T-helper 2 cell treated with Interferon-gamma antibody and Interleukin-4, amounts not matched to agents 100 ng/mL and 5 ng/mL, for 36 hours (primary cell): ENCODE measurements around the gene PTK7. TPM values are rescaled to one million over a fixed set of nuclear protein-coding genes. Genes with fewer than 3 reads are reported as not detected.
"Not testable (repeated sequence)": the region's sequence is repeated elsewhere in the genome, so short reads cannot be mapped to it uniquely, and the experiment has no call there.

Experiments used
- intact Hi-C: fragments of 100-400 bp; cut with micrococcal nuclease; formaldehyde crosslinking; loops from one replicate; pipeline ENCODE4 v1.15.1; 2023
- total RNA-seq: library from RNA; stranded (reverse); gene quantifications from 2 replicates; pipeline ENCODE4 v1.2.3, GENCODE V29; 2022

PTK7 gene
- total RNA-seq, 1 donor from 2014 or later, result 1.9 TPM

DNA sequence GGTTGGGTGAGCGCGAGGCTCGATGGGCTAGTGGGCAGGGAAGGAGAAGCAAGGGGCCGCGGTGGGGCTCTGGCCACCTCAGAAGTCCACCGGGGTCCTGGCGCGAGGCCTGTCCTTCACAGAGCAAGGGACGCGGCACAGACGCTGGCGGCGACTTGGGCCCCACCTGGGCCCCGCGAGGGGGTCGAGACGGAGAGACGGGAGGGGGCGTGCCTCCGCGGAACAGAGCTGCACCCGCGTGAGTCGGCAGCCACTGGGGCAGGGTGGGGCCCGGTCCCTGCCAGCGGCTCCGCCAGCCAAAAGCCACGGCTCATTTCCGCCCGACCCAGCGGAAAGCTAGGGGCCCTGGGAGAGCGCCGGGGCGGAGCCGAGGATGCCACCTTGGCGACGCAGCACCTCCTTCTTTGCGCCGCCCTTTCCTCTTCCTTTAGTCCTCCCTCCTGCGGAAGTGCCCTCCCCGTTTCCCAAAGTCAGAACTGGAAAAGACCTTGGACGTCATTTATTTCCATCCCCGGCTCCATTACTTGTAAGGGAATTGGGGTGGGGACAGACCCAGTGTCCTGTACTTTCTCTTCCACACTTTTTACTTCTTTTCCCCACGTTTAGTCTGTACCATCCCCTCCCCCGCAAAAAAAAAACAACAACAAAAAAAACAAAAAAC is 22.4 kb upstream of the PTK7 start, which contains the start of gene CUL7:
Gene CUL7, minus strand, starts transcription at position 307 of the 661 bp plus-strand sequence. CDS start 1,063 bp downstream, outside the sequence.
- intact Hi-C loops, result loop anchor here (1.0 to 10.0 kb wide), 5 partner anchors 39 to 489 kb away; partner anchors contain the start of genes CNPY3, KLHDC3, LRRC73 and POLR1C

DNA sequence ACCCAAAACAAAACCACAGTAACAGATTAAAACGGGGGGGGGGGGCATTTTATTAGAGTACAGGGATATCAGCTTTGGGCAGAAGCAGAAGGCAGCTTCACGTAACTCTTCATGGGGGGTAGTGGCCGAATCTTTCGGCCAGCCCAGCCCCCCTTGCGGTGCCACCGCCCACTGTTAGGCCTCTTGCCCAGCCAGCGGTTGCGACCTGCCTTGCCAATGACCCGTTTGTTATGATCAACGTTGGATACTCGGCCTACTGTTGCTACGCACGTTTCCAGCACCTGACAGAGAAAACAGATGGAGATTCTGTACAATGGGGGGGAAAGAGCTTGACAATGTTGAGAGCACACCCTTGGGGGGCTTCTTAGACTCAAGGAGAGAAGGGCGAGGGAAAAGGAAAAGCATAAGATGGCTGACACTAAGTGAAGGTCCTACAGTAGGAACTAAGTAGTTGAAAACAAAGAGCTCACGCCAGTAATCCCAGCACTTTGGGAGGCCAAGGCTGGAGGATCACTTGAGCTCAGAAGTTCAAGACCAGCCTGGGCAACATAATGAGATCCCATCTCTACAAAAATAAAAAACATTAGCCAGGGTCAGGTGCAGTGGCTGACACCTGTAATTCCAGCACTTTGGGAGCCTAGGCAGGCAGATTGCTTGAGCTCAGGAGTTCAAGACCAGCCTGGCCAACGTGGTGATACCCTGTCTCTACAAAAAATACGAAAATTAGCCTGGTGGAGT is 21.7 kb upstream of the PTK7 start:
- intact Hi-C loops, result loop anchor here (10.0 kb wide), 2 partner anchors 460 to 490 kb away; partner anchors contain the start of genes LRRC73, POLR1C, UBR2 and YIPF3

DNA sequence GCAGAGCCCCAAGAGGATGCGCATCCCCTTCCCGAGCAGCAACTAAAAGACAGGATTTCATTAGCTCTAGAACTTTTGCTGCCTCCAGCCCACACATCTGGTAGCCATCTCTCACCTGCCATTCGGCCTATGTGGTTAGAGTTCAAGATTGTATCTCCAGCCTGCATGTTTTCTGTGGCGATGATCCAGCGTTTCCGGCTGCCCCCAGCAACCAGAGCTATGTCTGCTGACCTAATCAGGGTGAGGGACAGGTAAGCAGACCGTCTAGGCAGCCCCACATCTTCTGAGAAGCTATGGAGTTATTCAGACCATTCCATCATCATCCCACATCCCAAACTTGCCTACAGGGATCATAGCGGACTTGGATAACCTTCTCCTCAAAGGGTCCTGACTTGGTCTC is 20.1 kb upstream of the PTK7 start:
- intact Hi-C loops, result loop anchor here (10.0 kb wide), 2 partner anchors 459 to 491 kb away; partner anchors contain the start of genes LRRC73, POLR1C, UBR2 and YIPF3

DNA sequence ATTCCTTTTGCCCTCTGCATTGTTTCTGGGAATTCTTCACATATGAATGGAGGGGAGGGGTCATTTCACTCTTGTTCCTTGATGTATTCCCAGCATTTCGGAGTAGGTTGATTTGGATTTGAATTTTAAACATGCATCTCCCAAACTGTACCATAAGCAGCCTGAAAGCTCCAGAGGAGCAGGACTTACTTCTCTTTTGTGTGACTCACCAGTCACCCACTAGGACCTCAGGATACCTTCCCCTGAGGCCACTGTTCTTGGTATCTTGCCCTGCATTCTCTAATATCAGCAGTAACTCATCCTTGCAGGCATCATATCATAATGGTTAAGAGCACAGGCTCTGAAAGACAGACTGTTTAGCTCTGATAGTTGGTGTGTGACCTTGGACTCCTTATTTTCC is 17.6 kb upstream of the PTK7 start:
- intact Hi-C loops, result loop anchor here (10.0 kb wide), 2 partner anchors 456 to 494 kb away; partner anchors contain the start of genes LRRC73, POLR1C, UBR2 and YIPF3

DNA sequence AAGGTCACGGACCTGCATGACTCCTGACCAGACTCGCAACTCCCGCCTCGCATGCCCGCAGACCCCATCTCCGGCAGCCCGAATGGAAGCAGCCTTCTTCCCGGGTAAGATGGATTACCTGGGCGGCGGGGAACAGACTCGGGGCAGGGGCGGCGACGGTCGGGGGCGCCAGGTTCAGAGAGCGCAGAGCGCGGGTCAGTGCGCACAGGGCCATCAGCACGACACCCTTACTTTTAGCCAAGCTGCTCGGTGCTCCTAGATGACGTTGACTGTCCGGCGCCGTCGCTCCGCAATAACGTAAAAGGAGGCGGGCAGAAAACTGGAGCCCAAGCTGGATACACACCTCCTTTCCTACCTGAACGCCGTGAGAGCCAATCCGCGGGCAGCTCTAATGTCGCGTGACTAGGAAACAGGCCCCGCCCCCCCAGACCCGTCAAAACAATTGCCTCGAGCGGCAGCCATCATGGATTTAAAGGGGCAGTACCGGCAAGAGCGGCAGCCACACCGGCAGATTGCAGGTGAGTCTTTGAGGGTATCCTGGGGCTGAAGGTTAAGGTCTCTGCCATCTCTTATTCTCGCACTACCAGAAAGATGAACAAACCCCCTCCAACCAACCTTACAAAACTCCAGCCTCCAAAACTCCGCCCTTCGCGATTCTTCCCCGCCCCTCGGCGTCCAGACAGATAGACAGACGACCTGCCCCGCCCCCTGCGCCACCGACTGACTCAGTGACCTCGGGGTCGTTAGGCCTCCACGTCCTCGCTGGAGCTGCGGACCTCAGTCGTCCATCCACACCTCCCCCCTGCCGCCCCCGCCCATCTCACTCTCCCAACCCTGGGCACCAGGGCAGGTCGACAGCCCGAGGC is 16.7 kb upstream of the PTK7 start, which contains the start of the genes KLC4 and MRPL2:
Gene KLC4, plus strand, starts transcription at position 464 of the 866 bp plus-strand sequence. CDS start 1,705 bp downstream, outside the sequence.
Gene MRPL2, minus strand, starts transcription at position 267 of the 866 bp plus-strand sequence. Its CDS starts 53 bp downstream, at position 214.
- intact Hi-C loops, result loop anchor here (1.0 to 10.0 kb wide), 6 partner anchors 45 to 495 kb away; partner anchors contain the start of genes CNPY3, KLHDC3, LRRC73 and PEX6

DNA sequence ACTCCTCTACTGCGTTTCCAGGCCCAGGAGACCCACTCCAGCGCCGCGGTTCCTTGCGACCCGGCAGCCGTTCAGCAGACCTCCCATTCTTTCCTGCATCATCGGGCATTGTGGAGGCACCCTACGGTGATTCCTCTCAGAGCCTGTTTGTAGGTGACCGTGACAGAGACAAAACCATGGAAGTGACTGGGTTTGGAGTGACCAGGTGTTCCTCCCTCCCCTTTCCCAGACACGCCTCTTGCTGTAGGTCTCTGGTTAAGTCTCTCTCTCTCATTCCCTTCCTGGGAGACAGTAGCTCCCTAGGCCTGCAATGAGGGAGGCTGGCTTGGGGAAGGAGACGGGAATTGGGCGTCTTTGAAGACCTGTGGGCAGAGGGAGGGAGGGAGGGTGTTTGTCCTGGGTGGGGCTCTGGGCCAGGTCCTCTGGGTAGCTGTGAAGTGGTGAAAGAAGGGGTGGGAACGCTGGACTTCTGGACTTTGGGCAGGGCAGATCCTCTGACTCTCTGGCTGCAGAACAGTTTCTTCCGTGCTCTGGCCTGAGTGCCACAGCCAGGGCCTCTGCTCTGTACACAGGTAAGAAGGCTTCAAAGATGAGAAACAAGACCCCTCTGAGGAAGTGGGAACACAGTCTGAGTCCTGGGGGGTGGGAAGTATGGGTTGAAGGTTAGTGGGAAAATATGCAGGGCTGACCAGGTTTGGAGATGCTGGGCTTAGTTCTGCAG is 15.9 kb upstream of the PTK7 start:
- intact Hi-C loops, result no loop called here

DNA sequence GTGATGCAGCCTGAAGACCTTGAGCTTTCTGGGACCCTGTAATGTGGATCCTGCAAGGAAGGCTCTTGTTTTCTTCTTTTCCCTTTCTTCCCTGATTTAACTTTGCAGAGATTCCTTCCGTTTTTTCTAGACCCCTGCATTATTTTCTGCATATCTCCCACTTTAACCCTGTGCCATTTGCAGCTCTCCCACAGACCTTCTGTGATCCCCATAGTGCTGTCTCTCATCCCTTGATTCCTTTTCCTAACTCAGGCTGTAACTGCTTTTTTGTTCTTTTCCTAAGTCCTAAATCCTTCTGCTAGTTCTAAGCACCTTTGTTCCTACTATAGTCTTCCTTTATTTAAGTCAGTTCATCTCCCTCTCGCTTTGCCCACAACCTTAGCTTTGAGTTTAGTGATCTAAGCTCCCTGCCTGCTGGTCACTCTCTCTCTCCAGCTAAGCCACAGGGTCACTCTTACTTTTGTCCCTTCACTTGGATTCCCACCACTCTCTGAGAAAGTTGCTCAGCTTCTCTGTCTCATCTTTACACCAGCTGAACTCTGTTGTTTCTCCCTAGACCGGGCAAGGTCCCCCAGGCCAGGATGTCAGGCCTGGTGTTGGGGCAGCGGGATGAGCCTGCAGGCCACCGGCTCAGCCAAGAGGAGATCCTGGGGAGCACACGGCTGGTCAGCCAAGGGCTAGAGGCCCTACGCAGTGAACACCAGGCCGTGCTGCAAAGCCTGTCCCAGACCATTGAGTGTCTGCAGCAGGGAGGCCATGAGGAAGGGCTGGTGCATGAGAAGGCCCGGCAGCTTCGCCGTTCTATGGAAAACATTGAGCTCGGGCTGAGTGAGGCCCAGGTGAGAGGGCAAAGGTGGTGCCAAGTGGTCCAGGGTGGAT is 15.1 kb upstream of the PTK7 start:
- intact Hi-C loops, result no loop called here

DNA sequence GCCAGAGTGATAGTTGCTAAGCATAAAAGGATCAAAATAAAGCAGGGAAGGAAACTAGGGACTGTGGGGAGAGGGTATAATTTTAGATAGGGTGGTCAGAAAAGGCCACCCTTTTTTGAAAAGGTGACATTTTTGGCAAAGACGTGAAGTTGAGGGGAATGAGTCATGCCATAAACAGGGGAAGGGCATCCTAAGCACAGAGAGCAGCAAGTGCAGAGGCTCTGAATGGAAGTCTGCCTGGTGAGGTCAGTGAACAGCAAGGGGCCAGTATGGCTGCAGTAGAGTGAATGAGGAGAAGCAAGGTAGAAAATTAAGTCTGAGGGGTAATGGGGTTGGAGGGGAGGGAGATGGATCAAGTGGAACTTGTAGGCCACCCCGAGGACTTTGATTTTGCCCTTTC is 14.3 kb upstream of the PTK7 start:
- intact Hi-C loops, result no loop called here

DNA sequence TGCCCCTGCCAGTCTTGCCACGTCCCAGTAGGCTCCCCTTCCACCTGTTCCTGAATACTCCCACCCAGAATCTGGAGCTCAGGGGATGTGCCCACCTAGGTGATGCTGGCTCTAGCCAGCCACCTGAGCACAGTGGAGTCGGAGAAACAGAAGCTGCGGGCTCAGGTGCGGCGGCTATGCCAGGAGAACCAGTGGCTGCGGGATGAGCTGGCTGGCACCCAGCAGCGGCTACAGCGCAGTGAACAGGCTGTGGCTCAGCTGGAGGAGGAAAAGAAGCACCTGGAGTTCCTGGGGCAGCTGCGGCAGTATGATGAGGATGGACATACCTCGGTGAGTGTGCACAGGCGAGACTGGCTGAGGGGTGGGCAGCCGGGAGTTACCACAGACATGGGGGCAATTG is 13.3 kb upstream of the PTK7 start:
- intact Hi-C loops, result no loop called here

DNA sequence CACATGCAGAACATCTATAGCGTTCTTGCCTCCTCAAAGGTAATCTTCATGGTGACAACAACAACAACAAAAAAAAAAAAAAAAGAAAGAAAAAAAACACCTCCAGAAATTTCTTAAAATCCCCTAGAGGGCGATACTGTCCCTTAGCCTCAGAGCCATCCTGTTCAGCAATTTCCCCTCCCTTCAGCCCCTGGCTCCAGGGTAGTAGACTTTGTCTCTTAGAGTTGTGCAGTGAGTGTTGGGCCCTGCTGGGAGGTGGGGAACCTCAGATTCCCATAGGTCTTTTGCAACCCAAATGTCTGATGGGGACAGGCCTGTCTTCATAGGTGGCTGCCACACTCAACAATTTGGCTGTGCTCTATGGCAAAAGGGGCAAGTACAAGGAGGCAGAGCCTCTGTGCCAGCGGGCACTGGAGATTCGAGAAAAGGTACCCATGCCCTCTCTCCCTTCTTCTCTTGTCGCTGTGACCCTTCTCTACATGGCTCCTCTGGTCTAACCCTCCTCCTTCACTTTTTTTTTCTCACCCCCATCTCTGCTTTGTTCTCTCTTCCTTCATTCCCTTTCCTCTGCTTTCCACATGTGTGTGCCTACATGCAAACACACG is 6.0 kb upstream of the PTK7 start:
- intact Hi-C loops, result loop anchor here (5.0 kb wide), 1 partner anchor 72 kb away; no protein-coding TSS in a partner anchor

DNA sequence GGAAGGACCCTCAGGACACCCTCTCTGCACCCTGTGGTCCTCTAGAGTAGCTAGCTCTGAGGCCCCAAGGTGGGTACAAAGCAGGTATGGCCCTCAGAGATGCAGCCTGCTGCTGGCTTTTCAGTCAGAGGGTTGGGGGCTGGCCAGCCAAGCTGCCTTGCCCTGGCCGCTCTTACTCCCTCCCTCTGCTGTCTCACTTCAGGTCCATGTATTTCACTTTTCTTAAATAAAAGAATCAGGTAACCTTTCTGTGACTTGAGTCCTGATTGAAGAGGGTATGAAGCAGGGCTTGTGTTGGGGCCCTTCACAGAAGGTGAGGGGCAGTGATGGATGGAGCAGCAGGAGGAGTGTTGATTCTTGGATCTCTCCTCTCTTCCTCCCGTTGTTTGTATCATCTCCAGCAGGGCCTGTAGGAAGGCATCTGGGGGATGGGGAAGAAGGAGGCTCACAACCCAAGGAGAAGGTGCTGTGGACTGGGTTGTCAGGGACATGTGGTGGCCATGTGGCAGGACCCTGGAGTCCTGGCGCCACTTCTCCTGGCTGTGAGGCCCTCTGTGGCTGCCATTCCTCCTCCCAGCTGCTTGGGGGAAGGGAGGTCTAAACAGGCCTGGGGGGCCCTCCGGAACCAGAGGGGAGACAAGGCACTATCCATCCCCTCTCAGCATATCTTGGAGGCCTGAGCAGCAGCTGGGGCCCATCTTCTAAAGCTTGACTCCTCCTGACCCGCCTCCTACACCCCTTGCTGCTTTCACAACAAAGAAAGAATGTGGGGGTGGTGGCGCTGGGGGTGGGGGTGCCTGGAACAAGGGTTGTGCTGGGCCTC is 1.1 kb upstream of the PTK7 start:
- intact Hi-C loops, result loop anchor here (5.0 kb wide), 1 partner anchor 67 kb away; no protein-coding TSS in a partner anchor

DNA sequence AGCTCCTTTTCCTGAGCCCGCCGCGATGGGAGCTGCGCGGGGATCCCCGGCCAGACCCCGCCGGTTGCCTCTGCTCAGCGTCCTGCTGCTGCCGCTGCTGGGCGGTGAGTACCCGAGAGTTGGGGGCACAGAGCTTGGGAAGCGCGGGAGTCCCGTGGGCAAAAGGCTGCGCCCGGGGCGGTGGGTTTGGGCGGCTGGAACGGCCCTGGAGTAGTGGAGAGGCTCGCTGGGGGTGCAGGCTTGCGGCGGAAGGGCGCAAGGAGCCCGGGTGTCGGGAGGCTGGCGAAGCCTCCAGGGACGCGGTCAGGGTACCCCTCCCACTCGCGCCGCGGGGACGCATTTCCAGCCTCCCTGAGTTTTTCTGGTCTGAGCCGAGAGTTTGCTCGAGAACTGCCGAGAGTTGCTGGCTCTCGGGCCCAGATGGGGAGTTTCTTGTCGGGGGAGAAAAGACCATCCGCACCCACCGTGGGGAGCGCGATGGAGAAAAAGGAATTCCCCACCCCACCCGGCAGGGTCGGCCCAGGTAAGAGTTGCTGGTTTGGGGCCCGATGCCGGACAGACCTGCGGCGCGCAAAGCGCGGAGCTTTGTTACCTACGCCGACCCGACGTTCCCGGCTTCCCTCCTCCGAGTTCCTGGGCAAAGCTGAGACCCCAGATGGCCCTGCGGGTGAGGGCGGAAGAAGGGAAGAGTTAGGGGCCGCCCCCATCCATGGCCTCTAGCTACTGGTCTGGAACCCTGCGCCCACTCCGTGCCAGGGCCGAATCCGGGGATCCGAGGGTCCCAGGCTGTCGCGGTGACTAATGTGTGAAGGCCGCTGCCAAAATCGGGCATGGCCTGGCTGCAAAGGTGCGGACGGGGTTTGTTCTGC is 584 bp downstream of the PTK7 start:
- intact Hi-C loops, result no loop called here

DNA sequence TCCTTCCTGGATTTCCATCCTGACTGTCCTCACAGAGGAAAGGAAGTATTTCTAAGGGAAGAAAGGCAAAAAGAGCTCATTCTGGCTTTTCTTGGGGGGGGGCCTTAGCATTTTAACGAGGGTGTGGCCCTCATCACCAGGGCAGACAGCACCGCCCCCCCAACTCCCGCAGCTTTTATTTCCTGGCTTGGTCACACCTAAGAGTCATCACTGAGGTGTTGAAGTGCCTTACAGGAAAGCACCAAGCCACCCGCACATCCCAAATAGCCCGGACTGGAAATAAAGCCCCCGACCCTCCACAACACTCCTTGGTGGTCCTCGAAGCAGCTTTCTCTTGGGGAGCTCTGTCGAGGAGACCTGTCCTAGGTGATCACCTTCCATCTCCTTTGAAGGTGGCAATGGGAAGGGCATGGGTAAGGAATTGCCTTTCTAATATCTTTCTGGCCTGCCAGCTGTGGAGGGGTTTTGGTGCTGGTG is 1.3 kb downstream of the PTK7 start:
- intact Hi-C loops, result no loop called here

DNA sequence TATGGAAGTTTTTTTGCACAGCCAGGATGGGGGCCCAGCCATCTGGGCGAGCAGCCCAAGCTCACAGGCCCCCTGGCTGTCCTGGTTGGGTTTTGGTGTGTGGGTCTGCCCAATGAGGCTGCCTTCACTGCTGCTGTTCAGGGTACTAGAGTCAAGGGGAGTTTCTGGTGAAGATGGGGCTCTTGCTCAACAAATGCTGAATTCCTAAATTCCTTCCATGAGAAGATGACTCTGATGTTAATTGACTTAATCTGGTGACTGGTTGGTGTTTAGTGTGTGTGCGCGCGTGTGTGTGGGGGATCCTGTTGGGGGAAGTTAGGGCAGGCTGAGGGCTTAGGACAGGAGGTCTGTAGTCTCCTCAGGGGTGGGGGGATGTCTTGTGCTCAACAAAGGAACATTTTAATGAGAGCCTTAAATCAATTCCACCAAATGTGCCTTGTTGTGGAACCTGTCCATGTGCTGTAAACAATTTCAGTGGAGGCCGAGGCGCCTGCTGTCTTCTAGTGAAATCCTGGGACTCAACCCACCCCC is 1.9 kb downstream of the PTK7 start:
- intact Hi-C loops, result no loop called here

DNA sequence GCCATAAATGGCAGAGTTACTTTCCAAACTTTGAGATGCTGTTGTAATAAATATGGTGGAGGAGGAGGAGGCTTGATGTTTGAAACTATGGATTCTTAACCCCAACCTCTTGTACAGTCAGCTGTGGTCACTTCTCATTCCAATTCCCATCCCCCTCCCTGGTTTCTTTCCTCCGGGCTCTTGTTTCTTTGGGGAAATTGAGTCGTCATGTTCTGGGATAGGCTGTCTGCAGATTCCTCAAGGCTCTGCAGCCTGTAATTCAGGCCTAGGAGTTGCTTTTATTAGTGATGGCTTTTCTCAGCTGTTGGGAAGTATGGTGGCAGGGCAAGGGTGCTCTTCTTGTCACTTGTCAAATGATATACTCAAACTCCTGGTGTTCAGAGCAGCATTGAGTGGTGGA is 2.6 kb downstream of the PTK7 start:
- intact Hi-C loops, result no loop called here

DNA sequence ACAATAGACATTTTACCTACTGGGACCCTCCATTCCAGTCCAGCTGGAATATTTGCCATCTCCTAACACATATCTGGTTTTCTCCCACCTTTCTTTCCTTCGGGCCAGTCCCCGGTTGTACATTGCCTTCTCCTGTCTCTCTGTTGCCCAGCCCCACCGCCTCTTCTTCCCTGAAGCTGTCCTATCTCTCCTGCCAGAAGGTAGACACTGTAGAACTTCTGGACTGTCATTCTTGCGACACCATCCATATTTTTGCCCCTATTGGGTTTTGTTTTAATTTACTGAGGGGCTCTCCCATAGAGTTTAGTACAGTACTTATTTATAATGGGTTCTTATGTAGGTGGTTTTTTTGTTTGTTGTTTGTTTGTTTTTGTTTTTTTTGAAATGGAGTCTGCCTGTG is 4.9 kb downstream of the PTK7 start:
- intact Hi-C loops, result no loop called here

DNA sequence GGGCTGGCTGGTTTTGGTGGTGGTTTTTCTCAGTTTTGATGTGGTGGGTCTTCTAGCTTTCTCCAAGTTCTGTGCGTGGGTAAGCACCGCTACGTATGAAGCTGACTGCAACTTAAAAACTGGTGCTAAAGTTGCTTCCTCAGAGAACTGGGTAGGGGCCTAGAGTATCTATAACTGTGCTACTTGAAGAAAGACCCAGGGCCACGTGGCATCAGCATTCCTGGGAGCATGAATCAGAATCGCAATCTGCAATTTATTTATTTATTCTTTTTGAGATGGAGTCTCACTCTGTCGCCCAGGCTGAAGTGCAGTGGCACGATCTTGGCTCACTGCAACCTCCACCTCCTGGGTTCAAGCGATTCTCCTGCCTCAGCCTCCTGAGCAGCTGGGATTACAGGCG is 5.8 kb downstream of the PTK7 start:
- intact Hi-C loops, result not testable (repeated sequence)
